ENCODE data around the gene TCEAL8.

Gene TCEAL8, protein sequence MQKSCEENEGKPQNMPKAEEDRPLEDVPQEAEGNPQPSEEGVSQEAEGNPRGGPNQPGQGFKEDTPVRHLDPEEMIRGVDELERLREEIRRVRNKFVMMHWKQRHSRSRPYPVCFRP

DNA sequence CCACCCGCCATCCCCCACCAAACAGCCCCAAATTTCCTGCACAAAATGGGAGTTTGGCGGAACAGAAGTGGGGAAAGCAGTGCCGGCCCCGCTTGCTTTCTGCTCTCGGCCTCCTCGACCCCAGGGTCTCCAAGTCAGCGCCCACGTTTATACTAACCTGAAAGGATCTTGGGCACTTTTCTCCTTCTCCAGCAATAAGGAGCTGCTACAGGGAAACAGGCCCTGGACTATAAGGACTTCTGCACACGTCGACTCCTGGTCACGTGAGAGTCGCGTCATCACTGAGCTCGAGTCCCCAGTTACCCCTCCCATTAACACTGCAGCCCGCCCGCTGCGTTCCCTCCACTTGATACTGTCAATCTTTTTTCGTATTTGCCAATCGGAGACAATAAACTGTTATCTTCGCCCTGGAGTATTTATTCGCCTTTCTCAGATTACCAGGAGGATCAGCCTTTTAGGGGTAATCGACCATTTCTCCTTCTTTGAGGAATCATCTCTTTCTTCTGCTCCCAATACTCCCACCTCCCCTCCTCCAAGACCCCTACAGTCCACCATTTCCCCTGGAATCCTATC lies at the start of gene TCEAL8:
Gene TCEAL8, minus strand, starts transcription at position 235 of the 573 bp plus-strand sequence. CDS start 1,176 bp downstream, outside the sequence.
- Mint-ChIP-seq H3K27ac (peak within 1 kb of the TSS; percentile 98), H3K27me3 (ENCODE audit: low read depth, poor library complexity) (no peaks in the 10 kb centered on the region), H3K4me1 (peaks cover 58% of the 10 kb centered on the region), H3K36me3 (ENCODE audit: low read depth) (peaks cover 18% of the 10 kb centered on the region), H3K9me3 (peaks cover 10% of the 10 kb centered on the region), H3K4me3 (peak within 1 kb of the TSS; percentile 90)
- TF ChIP-seq, protein P1, sequence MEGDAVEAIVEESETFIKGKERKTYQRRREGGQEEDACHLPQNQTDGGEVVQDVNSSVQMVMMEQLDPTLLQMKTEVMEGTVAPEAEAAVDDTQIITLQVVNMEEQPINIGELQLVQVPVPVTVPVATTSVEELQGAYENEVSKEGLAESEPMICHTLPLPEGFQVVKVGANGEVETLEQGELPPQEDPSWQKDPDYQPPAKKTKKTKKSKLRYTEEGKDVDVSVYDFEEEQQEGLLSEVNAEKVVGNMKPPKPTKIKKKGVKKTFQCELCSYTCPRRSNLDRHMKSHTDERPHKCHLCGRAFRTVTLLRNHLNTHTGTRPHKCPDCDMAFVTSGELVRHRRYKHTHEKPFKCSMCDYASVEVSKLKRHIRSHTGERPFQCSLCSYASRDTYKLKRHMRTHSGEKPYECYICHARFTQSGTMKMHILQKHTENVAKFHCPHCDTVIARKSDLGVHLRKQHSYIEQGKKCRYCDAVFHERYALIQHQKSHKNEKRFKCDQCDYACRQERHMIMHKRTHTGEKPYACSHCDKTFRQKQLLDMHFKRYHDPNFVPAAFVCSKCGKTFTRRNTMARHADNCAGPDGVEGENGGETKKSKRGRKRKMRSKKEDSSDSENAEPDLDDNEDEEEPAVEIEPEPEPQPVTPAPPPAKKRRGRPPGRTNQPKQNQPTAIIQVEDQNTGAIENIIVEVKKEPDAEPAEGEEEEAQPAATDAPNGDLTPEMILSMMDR (IDR thresholded peaks at IDR 0.05) = no peak
- peak; percentile 59 for DNase-seq

DNA sequence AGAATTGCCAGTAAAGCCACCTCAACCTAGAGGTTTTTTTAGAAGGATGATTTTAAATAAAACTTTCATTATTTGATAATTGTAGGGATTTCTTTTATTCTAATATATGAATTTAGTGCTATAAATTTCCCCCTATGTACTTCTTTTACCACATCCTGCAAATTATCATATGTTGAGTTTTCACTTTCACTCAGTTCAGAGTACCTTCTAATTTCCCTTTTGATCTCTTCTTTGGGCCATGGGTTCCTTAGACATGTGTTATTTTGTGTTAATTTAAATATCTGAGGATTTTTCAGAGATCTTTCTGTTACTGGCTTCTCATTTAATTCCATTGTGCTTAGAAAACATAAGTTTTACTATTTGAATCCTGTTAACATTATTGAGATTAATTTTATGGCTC lies 49.8 kb upstream of the TCEAL8 start:
- H3K27me3 Mint-ChIP-seq (ENCODE audit: low read depth, poor library complexity) = peaks cover 3% of the 10 kb centered on the region
- peaks cover 5% of the 10 kb centered on the region for H3K36me3 Mint-ChIP-seq (ENCODE audit: low read depth)
- no peak overlapping the region for H3K27ac Mint-ChIP-seq
- peaks cover 3% of the 10 kb centered on the region for H3K4me1 Mint-ChIP-seq
- DNase-seq = no peak
- peaks cover 12% of the 10 kb centered on the region for H3K9me3 Mint-ChIP-seq
- TF ChIP-seq, protein P1 (IDR thresholded peaks at IDR 0.05) = no peak
- no peak overlapping the region for H3K4me3 Mint-ChIP-seq

DNA sequence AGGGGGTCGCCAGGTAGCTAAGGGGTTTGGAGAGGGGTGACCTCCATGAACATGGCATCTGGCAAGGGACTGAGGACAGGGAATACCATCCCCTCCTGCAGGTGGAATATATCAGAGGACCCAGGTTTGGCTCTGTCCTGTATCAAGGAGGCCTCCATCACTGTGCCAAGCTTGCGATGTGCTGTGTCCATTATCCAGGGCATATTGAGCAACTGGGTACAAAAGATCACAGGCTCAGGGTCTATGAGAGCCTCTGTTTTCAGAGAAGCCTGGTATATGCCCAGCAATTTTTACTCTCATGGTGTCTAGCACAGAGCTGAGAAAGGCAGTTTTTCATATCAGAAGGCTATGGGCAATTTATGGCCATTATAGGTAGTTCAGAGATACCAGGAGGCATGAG lies 38.2 kb upstream of the TCEAL8 start:
- Mint-ChIP-seq H3K4me1 (no peaks in the 10 kb centered on the region), H3K36me3 (ENCODE audit: low read depth) (no peaks in the 10 kb centered on the region), H3K27me3 (ENCODE audit: low read depth, poor library complexity) (peaks cover 3% of the 10 kb centered on the region), H3K27ac (no peak overlapping the region), H3K9me3 (peaks cover 18% of the 10 kb centered on the region), H3K4me3 (no peak overlapping the region)
- DNase-seq = no peak
- TF ChIP-seq, protein P1 (IDR thresholded peaks at IDR 0.05) = no peak

DNA sequence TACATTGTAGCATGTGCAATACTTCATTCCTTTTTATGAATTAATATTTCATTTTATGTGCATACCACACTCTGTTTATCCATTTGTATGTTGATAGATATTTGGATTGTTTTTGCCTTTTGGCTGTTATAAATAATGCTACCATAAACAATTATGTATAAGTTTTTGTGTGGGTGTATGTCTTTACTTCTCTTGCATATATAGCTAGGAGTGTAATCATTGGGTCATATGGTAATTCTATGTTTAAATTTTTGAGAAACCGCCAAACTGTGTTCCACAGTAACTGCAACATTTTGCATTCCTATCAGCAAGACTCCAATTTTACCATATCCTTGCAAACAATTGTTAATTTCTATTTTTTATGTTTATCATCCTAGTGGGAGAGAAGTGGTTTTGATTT lies 24.7 kb upstream of the TCEAL8 start:
- TF ChIP-seq, protein P1 (IDR thresholded peaks at IDR 0.05) = no peak

DNA sequence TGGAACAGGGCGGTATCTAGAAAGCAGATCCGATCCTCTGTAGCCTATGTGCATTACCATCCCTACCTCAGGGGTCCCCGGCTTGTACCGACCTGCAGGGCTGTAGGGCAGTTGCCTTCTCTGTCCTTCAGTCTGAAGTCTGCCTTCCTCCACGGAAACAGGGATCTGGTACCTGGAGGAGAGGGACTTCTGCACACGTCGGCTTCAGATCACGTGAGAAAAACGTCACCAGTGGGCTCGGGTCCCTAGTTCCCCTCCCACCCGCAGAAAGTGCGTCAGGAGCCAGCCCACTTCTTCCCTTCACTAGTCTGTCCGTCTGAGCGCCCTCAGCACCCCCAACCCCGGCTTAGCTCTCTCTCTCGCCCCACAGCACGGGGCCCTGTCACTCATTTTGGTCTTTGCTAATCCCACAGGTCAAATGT lies 21.6 kb upstream of the TCEAL8 start, which contains the start of gene TCEAL5:
Gene TCEAL5, minus strand, starts transcription at position 170 of the 422 bp plus-strand sequence. CDS start 2,187 bp downstream, outside the sequence.
- Mint-ChIP-seq H3K9me3 (peaks cover 42% of the 10 kb centered on the region), H3K27ac (no peak within 1 kb of the TSS), H3K4me1 (peaks cover 19% of the 10 kb centered on the region), H3K4me3 (peak within 1 kb of the TSS; percentile 71), H3K27me3 (ENCODE audit: low read depth, poor library complexity) (peaks cover 22% of the 10 kb centered on the region), H3K36me3 (ENCODE audit: low read depth) (peaks cover 5% of the 10 kb centered on the region)
- DNase-seq = no peak
- TF ChIP-seq, protein P1 (IDR thresholded peaks at IDR 0.05) = no peak

More for the DNA sequence above, 24.7 kb upstream of the TCEAL8 start:
- peaks cover 11% of the 10 kb centered on the region for H3K36me3 Mint-ChIP-seq (ENCODE audit: low read depth)
- H3K4me1 Mint-ChIP-seq = peaks cover 19% of the 10 kb centered on the region
- H3K27me3 Mint-ChIP-seq (ENCODE audit: low read depth, poor library complexity) = peaks cover 25% of the 10 kb centered on the region
- H3K27ac Mint-ChIP-seq = no peak overlapping the region
- DNase-seq = no peak
- H3K4me3 Mint-ChIP-seq = no peak overlapping the region
- peaks cover 59% of the 10 kb centered on the region for H3K9me3 Mint-ChIP-seq

Data from nephron progenitor cell (in vitro differentiated cells).